Loucy (cell line): ENCODE results near the gene CPLANE2.

Experiments
- H2AFZ ChIP-seq: fragments of 200-600 bp; sonication (generic); 2 replicates; pipeline ENCODE4 v1.6.0; 2016; ENCODE audit warnings: antibody characterized with exemption, mild to moderate bottlenecking, low read length, moderate library complexity
- H3F3A ChIP-seq: fragments of 200-600 bp; 2 replicates; pipeline ENCODE4 v1.6.0; 2016; ENCODE audit warnings: antibody characterized with exemption, low read depth, mild to moderate bottlenecking
- H3K27me3 ChIP-seq: fragments of 200-600 bp; sonication (generic); 2 replicates; pipeline ENCODE4 v1.6.1; 2014; ENCODE audit warnings: low read length, mild to moderate bottlenecking; ENCODE audit not compliant: insufficient read depth, poor library complexity, severe bottlenecking
- H3K36me3 ChIP-seq: fragments of 200-600 bp; sonication (generic); 2 replicates; pipeline ENCODE4 v1.6.1; 2016; ENCODE audit warnings: low read length; ENCODE audit not compliant: insufficient read depth
- H3K4me1 ChIP-seq: fragments of 200-600 bp; sonication (generic); 2 replicates; pipeline ENCODE4 v1.5.1; 2014; ENCODE audit warnings: low read length, mild to moderate bottlenecking; ENCODE audit not compliant: insufficient read depth, poor library complexity, severe bottlenecking
- H3K4me2 ChIP-seq: fragments of 200-600 bp; sonication (generic); 2 replicates; pipeline ENCODE4 v1.6.0; 2014; ENCODE audit warnings: antibody characterized with exemption, low read length, low read depth, mild to moderate bottlenecking; ENCODE audit not compliant: poor library complexity, severe bottlenecking
- H3K4me3 ChIP-seq: fragments of 200-600 bp; sonication (generic); 2 replicates; pipeline ENCODE4 v1.5.1; 2014; ENCODE audit warnings: low read length, mild to moderate bottlenecking, mixed read lengths; ENCODE audit not compliant: poor library complexity, severe bottlenecking
- H3K79me2 ChIP-seq: fragments of 200-600 bp; sonication (generic); 2 replicates; pipeline ENCODE4 v1.6.1; 2014; ENCODE audit warnings: low read length; ENCODE audit not compliant: insufficient read depth
- H3K9ac ChIP-seq: fragments of 200-600 bp; sonication (generic); 2 replicates; pipeline ENCODE4 v1.6.0; 2014; ENCODE audit warnings: mild to moderate bottlenecking, low read depth, low read length, moderate library complexity; ENCODE audit not compliant: poor library complexity, severe bottlenecking
- H3K9me2 ChIP-seq: fragments of 200-600 bp; sonication (generic); replicated peaks from 2 replicates; pipeline ENCODE4 v1.6.1; 2016; ENCODE audit warnings: low read depth, low read length, mixed read lengths
- H3K9me3 ChIP-seq: fragments of 200-600 bp; sonication (generic); 2 replicates; pipeline ENCODE4 v1.6.1; 2014; ENCODE audit warnings: mild to moderate bottlenecking, antibody characterized with exemption, low read length, low read depth; ENCODE audit not compliant: insufficient read depth
- H4K20me1 ChIP-seq: fragments of 200-600 bp; sonication (generic); 2 replicates; pipeline ENCODE4 v1.6.0; 2014; ENCODE audit warnings: antibody characterized with exemption, low read length, mild to moderate bottlenecking; ENCODE audit not compliant: insufficient read depth, poor library complexity, severe bottlenecking
- EZH2phosphoT487 ChIP-seq: fragments of 200-600 bp; IDR thresholded peaks from 2 replicates; pipeline ENCODE4 v1.6.1; 2018; ENCODE audit warnings: antibody characterized with exemption, mild to moderate bottlenecking, moderate library complexity, borderline replicate concordance
- TF ChIP-seq, protein P1 (sequence below): fragments of 200-600 bp; sonication (generic); conservative IDR thresholded peaks from 2 replicates; pipeline ENCODE4 v1.5.1; 2014; ENCODE audit warnings: mild to moderate bottlenecking, antibody characterized with exemption, low read length

Gene CPLANE2

DNA sequence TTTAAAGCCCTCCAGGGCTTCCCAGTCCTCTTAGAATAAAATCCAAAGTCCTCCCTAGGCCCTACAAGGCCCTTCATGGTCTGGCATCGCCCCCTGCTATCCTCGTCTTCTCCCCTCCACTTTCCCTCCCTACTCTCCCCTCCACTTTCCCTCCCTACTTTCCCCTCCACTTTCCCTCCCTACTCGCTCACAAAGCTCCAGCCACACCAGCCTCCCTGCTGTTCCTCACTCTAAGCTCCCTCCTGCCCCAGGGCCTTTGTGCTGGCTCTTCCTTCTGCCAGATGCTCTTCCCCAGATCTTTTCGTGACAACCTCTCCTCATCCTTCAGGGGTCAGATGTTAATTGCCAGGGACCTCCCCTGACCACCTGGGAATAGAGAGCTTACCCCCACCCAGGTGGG, 37.3 kb downstream of the CPLANE2 start:
- no peaks in the 10 kb centered on the region for H3K9me2 ChIP-seq
- no peaks in the 10 kb centered on the region for H3K36me3 ChIP-seq
- no peaks in the 10 kb centered on the region for H4K20me1 ChIP-seq
- H3K79me2 ChIP-seq, result no peaks in the 10 kb centered on the region
- no peaks in the 10 kb centered on the region for H3K9me3 ChIP-seq
- H2AFZ ChIP-seq, result no peak overlapping the region
- H3K27me3 ChIP-seq, result no peaks in the 10 kb centered on the region
- no peak overlapping the region for H3K9ac ChIP-seq
- H3K4me2 ChIP-seq, result no peak overlapping the region
- H3F3A ChIP-seq, result no peaks in the 10 kb centered on the region
- H3K4me1 ChIP-seq, result no peaks in the 10 kb centered on the region
- no peak for TF ChIP-seq EZH2phosphoT487
- TF ChIP-seq, protein P1, sequence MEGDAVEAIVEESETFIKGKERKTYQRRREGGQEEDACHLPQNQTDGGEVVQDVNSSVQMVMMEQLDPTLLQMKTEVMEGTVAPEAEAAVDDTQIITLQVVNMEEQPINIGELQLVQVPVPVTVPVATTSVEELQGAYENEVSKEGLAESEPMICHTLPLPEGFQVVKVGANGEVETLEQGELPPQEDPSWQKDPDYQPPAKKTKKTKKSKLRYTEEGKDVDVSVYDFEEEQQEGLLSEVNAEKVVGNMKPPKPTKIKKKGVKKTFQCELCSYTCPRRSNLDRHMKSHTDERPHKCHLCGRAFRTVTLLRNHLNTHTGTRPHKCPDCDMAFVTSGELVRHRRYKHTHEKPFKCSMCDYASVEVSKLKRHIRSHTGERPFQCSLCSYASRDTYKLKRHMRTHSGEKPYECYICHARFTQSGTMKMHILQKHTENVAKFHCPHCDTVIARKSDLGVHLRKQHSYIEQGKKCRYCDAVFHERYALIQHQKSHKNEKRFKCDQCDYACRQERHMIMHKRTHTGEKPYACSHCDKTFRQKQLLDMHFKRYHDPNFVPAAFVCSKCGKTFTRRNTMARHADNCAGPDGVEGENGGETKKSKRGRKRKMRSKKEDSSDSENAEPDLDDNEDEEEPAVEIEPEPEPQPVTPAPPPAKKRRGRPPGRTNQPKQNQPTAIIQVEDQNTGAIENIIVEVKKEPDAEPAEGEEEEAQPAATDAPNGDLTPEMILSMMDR, result no peak
- H3K4me3 ChIP-seq, result no peak overlapping the region

DNA sequence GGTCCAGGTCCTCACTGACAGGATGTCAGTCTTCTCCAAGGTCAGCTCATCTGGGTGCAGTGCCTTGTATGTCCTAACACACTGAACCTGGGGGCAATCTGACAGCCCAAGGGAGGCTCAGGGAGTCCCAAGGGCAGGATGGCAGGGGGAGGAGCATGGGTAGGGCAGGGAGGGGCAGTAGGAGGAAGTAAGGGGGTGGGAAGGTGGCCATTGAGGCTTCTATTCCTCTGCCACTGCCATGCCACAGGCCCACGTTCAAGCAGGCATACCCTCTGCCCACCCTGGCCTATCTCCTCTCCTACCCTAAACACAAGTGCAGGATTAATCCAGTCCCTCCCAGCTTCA, 37.9 kb downstream of the CPLANE2 start:
- no peaks in the 10 kb centered on the region for H3K9me2 ChIP-seq
- no peaks in the 10 kb centered on the region for H4K20me1 ChIP-seq
- no peaks in the 10 kb centered on the region for H3K9me3 ChIP-seq
- no peak for TF ChIP-seq EZH2phosphoT487
- TF ChIP-seq, protein P1, result no peak
- no peaks in the 10 kb centered on the region for H3K79me2 ChIP-seq
- no peaks in the 10 kb centered on the region for H3K27me3 ChIP-seq
- H3K4me3 ChIP-seq, result no peak overlapping the region
- no peak overlapping the region for H3K9ac ChIP-seq
- no peaks in the 10 kb centered on the region for H3K36me3 ChIP-seq
- no peaks in the 10 kb centered on the region for H3F3A ChIP-seq
- H3K4me1 ChIP-seq, result no peaks in the 10 kb centered on the region
- no peak overlapping the region for H3K4me2 ChIP-seq
- no peak overlapping the region for H2AFZ ChIP-seq

DNA sequence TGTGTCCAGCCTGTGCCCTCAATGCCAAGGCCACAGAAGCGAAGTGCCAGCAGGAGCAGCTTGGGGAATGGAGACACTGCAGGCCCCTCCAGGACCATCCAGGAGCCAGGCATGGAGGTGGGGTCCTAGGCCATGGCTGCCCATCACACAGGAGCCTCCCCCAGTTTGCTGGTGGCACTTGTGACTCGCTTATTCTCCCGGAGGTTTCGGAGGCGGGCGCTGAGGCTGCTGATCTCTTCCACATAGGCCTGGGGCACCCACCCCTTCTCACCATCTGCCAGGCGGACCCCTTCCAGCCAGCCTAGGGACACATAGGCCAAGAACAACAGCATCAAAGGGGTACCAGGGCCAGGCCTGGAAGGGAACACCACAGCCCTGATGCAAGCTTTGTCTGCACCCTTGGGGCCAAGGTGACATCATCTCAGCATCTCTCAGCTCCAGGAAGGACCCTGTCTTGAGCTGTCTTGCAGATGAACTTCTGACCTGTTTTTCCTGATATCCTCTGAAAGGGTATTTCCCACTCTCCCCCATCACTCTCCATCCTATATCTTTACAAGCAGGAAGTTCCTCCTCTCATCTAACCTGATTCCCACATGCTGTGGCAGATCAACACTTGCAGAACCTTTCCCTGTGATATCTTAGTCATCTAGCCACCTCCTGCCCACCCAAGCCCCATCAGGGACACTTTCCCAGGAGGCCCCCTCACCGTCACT, 38.4 kb downstream of the CPLANE2 start:
- Histone ChIP-seq H3K36me3 (no peaks in the 10 kb centered on the region), H3K9ac (no peak overlapping the region), H3K4me3 (no peak overlapping the region), H3K9me3 (no peaks in the 10 kb centered on the region), H3F3A (no peaks in the 10 kb centered on the region), H3K79me2 (no peaks in the 10 kb centered on the region), H3K4me2 (no peak overlapping the region), H3K27me3 (no peaks in the 10 kb centered on the region), H3K4me1 (no peaks in the 10 kb centered on the region), H3K9me2 (no peaks in the 10 kb centered on the region), H2AFZ (no peak overlapping the region), H4K20me1 (no peaks in the 10 kb centered on the region)
- TF ChIP-seq, protein P1, result no peak
- TF ChIP-seq EZH2phosphoT487, result no peak
